Activated CD4-positive, alpha-beta T cell treated with anti-CD3 and anti-CD28 coated beads, Interleukin-2, amount 10 ng/mL, durations not matched to agents 7 days and 5 days (primary cell): ENCODE results near the gene SORL1. TPM values are rescaled to one million over a fixed set of nuclear protein-coding genes. Genes with fewer than 3 reads are reported as not detected.

Experiments
- CTCF ChIA-PET: fragments of 350-600 bp; sonication (Branson Sonifier 250); formaldehyde crosslinking; loops from one replicate; lab custom pipeline; 2021; ENCODE audit warnings: antibody characterized with exemption; lab: Charles Lee
- POLR2A ChIA-PET: fragments of 350-600 bp; sonication (Branson Sonifier 250); formaldehyde crosslinking; loops from one replicate; lab custom pipeline; 2021; ENCODE audit warnings: antibody characterized with exemption; lab: Charles Lee
- DNase-seq: peaks from one replicate; pipeline ENCODE4 v3.0.0-alpha.2; 2020
- H3K27ac Mint-ChIP-seq: one replicate; pipeline ENCODE4 v1.8.0; 2021; ENCODE audit warnings: mild to moderate bottlenecking, moderate library complexity, mixed read lengths
- H3K27me3 Mint-ChIP-seq: one replicate; pipeline ENCODE4 v1.8.0; 2021; ENCODE audit warnings: mixed read lengths
- H3K36me3 Mint-ChIP-seq: one replicate; pipeline ENCODE4 v1.8.0; 2021; ENCODE audit warnings: low read depth, mixed read lengths
- H3K4me1 Mint-ChIP-seq: one replicate; pipeline ENCODE4 v1.8.0; 2021; ENCODE audit warnings: mixed read lengths
- H3K4me3 Mint-ChIP-seq: one replicate; pipeline ENCODE4 v1.8.0; 2021; ENCODE audit warnings: mild to moderate bottlenecking, moderate library complexity, mixed read lengths
- H3K9me3 Mint-ChIP-seq: one replicate; pipeline ENCODE4 v1.8.0; 2021; ENCODE audit warnings: mixed read lengths
- total RNA-seq, 2 experiments: library from RNA; stranded (reverse); gene quantifications; one replicate each; pipeline ENCODE4 v1.2.3, GENCODE V29; 2021

Gene SORL1
- total RNA-seq, 2 experiments from 2014 or later = 197 to 207 TPM

GRCh38 chr11:121431820-121432526 is 20.1 kb upstream of the SORL1 start:
- ChIA-PET POLR2A (interaction anchor here (0.5 to 0.6 kb wide), 2 partner anchors 21 to 36 kb away, joined by 5 to 7 read pairs; partner anchors contain the start of gene SORL1-AS1), CTCF (interaction anchor here (0.8 to 2.1 kb wide), 6 partner anchors 10 to 36 kb away, joined by 3 to 7 read pairs (median 4); no protein-coding TSS in a partner anchor)
- Mint-ChIP-seq H3K9me3 (no peaks in the 10 kb centered on the region), H3K36me3 (peaks cover 7% of the 10 kb centered on the region), H3K4me1 (peaks cover 30% of the 10 kb centered on the region), H3K27ac (no peak overlapping the region), H3K4me3 (no peak overlapping the region), H3K27me3 (peaks cover 3% of the 10 kb centered on the region)
- no peak for DNase-seq

GRCh38 chr11:121435132-121435531 is 17.0 kb upstream of the SORL1 start:
- Mint-ChIP-seq H3K4me3 (no peak overlapping the region), H3K36me3 (peaks cover 8% of the 10 kb centered on the region), H3K9me3 (no peaks in the 10 kb centered on the region), H3K27me3 (no peaks in the 10 kb centered on the region), H3K27ac (no peak overlapping the region), H3K4me1 (peaks cover 40% of the 10 kb centered on the region)
- ChIA-PET POLR2A (no interaction called here), CTCF (interaction anchor here (0.8 to 2.0 kb wide), 4 partner anchors 12 to 22 kb away, joined by 3 to 4 read pairs (median 4); no protein-coding TSS in a partner anchor)
- DNase-seq = no peak

GRCh38 chr11:121435551-121436511 is 16.3 kb upstream of the SORL1 start:
- H3K4me1 Mint-ChIP-seq = peaks cover 45% of the 10 kb centered on the region
- POLR2A ChIA-PET = no interaction called here

GRCh38 chr11:121437018-121437685 is 15.0 kb upstream of the SORL1 start:
- H3K4me1 Mint-ChIP-seq = peaks cover 39% of the 10 kb centered on the region
- CTCF ChIA-PET = interaction anchor here (1.1 to 1.4 kb wide), 2 partner anchors 10 to 12 kb away, joined by 3 read pairs; no protein-coding TSS in a partner anchor
- DNase-seq = no peak
- H3K9me3 Mint-ChIP-seq = no peaks in the 10 kb centered on the region
- POLR2A ChIA-PET = no interaction called here
- H3K27me3 Mint-ChIP-seq = no peaks in the 10 kb centered on the region
- peaks cover 13% of the 10 kb centered on the region for H3K36me3 Mint-ChIP-seq
- no peak overlapping the region for H3K27ac Mint-ChIP-seq
- no peak overlapping the region for H3K4me3 Mint-ChIP-seq

More at GRCh38 chr11:121435551-121436511, 16.3 kb upstream of the SORL1 start:
- no peaks in the 10 kb centered on the region for H3K27me3 Mint-ChIP-seq
- H3K27ac Mint-ChIP-seq = no peak overlapping the region
- H3K9me3 Mint-ChIP-seq = no peaks in the 10 kb centered on the region
- H3K36me3 Mint-ChIP-seq = peaks cover 11% of the 10 kb centered on the region
- no peak overlapping the region for H3K4me3 Mint-ChIP-seq
- no peak for DNase-seq
- CTCF ChIA-PET = interaction anchor here (0.8 to 2.0 kb wide), 5 partner anchors 12 to 21 kb away, joined by 3 to 4 read pairs (median 4); no protein-coding TSS in a partner anchor

GRCh38 chr11:121437686-121438078 is 14.4 kb upstream of the SORL1 start:
- Mint-ChIP-seq H3K27ac (no peak overlapping the region), H3K4me1 (peaks cover 37% of the 10 kb centered on the region), H3K4me3 (no peak overlapping the region), H3K36me3 (peaks cover 14% of the 10 kb centered on the region), H3K27me3 (no peaks in the 10 kb centered on the region), H3K9me3 (no peaks in the 10 kb centered on the region)
- DNase-seq = no peak
- POLR2A ChIA-PET = no interaction called here
- CTCF ChIA-PET = interaction anchor here (1.1 kb wide), 1 partner anchor 10 kb away, joined by 3 read pairs; no protein-coding TSS in a partner anchor

GRCh38 chr11:121439337-121439736 is 12.8 kb upstream of the SORL1 start:
- no peak for DNase-seq

GRCh38 chr11:121439759-121440158 is 12.4 kb upstream of the SORL1 start:
- ChIA-PET CTCF (interaction anchor here (1.3 to 2.2 kb wide), 2 partner anchors 11 to 12 kb away, joined by 3 to 4 read pairs; no protein-coding TSS in a partner anchor), POLR2A (no interaction called here)
- DNase-seq = no peak
- H3K4me3 Mint-ChIP-seq = no peak overlapping the region
- H3K9me3 Mint-ChIP-seq = no peaks in the 10 kb centered on the region
- no peak overlapping the region for H3K27ac Mint-ChIP-seq
- no peaks in the 10 kb centered on the region for H3K27me3 Mint-ChIP-seq
- peaks cover 46% of the 10 kb centered on the region for H3K4me1 Mint-ChIP-seq
- H3K36me3 Mint-ChIP-seq = peaks cover 26% of the 10 kb centered on the region

More at GRCh38 chr11:121439337-121439736, 12.8 kb upstream of the SORL1 start:
- ChIA-PET CTCF (interaction anchor here (1.3 to 2.2 kb wide), 2 partner anchors 11 kb away, joined by 3 to 4 read pairs; no protein-coding TSS in a partner anchor), POLR2A (no interaction called here)
- Mint-ChIP-seq H3K9me3 (no peaks in the 10 kb centered on the region), H3K27me3 (no peaks in the 10 kb centered on the region), H3K27ac (no peak overlapping the region), H3K4me1 (peaks cover 42% of the 10 kb centered on the region), H3K36me3 (peaks cover 21% of the 10 kb centered on the region), H3K4me3 (no peak overlapping the region)

- Mint-ChIP-seq H3K4me3 (no peak overlapping the region), H3K27ac (no peak overlapping the region), H3K4me1 (peaks cover 49% of the 10 kb centered on the region), H3K27me3 (no peaks in the 10 kb centered on the region), H3K36me3 (peaks cover 36% of the 10 kb centered on the region), H3K9me3 (no peaks in the 10 kb centered on the region)
- no peak for DNase-seq
- ChIA-PET CTCF (interaction anchor here (0.8 to 2.4 kb wide), 4 partner anchors 10 to 70 kb away, joined by 5 to 13 read pairs (median 6); no protein-coding TSS in a partner anchor), POLR2A (no interaction called here)
Measured at GRCh38 chr11:121441521-121441920, 10.6 kb upstream of the SORL1 start.

GRCh38 chr11:121443688-121444275 is 8.3 kb upstream of the SORL1 start:
- no peak for DNase-seq
- Mint-ChIP-seq H3K4me1 (peaks cover 56% of the 10 kb centered on the region), H3K36me3 (peaks cover 51% of the 10 kb centered on the region), H3K27me3 (no peaks in the 10 kb centered on the region), H3K4me3 (no peak overlapping the region), H3K9me3 (peaks cover 3% of the 10 kb centered on the region), H3K27ac (peak overlapping the region; percentile 20)
- POLR2A ChIA-PET = no interaction called here
- CTCF ChIA-PET = interaction anchor here (0.6 to 1.9 kb wide), 4 partner anchors 9 to 23 kb away, joined by 3 to 6 read pairs (median 4); partner anchors contain the start of genes SORL1 and SORL1-AS1

GRCh38 chr11:121444526-121444925 is 7.6 kb upstream of the SORL1 start:
- Mint-ChIP-seq H3K27ac (peak overlapping the region; percentile 87), H3K36me3 (peaks cover 52% of the 10 kb centered on the region), H3K4me3 (no peak overlapping the region), H3K27me3 (no peaks in the 10 kb centered on the region), H3K4me1 (peaks cover 61% of the 10 kb centered on the region), H3K9me3 (peaks cover 3% of the 10 kb centered on the region)
- DNase-seq = no peak
- CTCF ChIA-PET = interaction anchor here (1.6 to 1.9 kb wide), 2 partner anchors 12 to 17 kb away, joined by 4 to 6 read pairs; no protein-coding TSS in a partner anchor
- POLR2A ChIA-PET = no interaction called here

GRCh38 chr11:121445071-121445768 is 6.9 kb upstream of the SORL1 start:
- CTCF ChIA-PET = no interaction called here

More at GRCh38 chr11:121445071-121445768, 6.9 kb upstream of the SORL1 start:
- Mint-ChIP-seq H3K27ac (peak overlapping the region; percentile 87), H3K27me3 (no peaks in the 10 kb centered on the region), H3K4me1 (peaks cover 68% of the 10 kb centered on the region), H3K36me3 (peaks cover 52% of the 10 kb centered on the region), H3K9me3 (peaks cover 3% of the 10 kb centered on the region), H3K4me3 (peak overlapping the region; percentile 49)
- DNase-seq = no peak
- POLR2A ChIA-PET = no interaction called here
